GM12873 (cell line): Measurements from ENCODE around the gene ELAVL1.

Experiments
- TF ChIP-seq, protein P1 (sequence below): IDR thresholded peaks from 2 replicates; pipeline ENCODE4 v1.5.1; 2012; ENCODE audit warnings: low read depth, mild to moderate bottlenecking, moderate library complexity, low read length, control low read depth; ENCODE audit not compliant: insufficient read depth; ENCODE audit errors: missing control alignments

ELAVL1 gene

DNA sequence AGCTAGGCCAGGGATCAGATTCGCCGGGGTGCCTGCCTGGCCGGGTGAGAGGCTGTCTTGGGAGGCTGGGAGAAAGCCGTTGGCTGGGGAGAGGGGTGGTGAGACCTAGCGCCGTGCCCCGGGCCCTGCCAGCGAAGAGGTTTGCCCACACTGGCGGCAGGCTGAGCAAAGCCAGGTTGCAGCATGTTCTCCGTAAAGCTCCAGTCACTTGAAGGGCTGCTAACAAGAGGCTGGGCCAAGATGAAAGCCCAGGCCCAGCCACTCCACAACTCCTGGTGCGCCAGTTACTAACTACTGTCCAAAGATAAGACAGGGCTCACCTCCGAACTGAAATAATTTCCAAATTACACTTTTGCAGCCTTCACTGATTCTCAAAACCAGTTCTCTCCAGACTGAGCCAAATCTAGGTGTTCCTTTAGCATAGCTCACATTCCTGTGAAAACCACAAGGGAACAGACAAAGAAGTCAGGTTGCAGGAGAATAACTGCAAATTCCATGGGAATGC lies 16.3 kb downstream of the ELAVL1 start:
- TF ChIP-seq, protein P1, sequence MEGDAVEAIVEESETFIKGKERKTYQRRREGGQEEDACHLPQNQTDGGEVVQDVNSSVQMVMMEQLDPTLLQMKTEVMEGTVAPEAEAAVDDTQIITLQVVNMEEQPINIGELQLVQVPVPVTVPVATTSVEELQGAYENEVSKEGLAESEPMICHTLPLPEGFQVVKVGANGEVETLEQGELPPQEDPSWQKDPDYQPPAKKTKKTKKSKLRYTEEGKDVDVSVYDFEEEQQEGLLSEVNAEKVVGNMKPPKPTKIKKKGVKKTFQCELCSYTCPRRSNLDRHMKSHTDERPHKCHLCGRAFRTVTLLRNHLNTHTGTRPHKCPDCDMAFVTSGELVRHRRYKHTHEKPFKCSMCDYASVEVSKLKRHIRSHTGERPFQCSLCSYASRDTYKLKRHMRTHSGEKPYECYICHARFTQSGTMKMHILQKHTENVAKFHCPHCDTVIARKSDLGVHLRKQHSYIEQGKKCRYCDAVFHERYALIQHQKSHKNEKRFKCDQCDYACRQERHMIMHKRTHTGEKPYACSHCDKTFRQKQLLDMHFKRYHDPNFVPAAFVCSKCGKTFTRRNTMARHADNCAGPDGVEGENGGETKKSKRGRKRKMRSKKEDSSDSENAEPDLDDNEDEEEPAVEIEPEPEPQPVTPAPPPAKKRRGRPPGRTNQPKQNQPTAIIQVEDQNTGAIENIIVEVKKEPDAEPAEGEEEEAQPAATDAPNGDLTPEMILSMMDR: no peak

DNA sequence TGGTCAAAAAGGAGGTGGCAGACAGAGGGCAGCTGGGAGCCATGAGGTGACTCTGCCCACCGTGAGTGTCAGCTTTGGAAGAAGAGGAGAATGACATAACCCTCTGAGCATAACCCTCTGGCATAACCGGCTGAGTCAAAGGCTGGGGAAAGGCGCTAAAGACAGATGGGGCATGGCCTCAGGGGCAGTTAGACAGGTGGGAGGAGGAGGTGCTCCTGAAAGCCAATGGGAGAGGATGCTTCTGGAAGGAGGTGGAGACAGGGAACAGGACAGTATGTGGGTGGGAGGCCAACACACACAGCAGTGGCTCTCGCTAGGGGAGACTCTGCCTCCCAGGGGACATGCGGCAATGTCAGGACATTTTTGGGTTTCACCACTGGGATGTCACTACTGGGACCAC lies 17.1 kb downstream of the ELAVL1 start:
- TF ChIP-seq, protein P1: no peak

DNA sequence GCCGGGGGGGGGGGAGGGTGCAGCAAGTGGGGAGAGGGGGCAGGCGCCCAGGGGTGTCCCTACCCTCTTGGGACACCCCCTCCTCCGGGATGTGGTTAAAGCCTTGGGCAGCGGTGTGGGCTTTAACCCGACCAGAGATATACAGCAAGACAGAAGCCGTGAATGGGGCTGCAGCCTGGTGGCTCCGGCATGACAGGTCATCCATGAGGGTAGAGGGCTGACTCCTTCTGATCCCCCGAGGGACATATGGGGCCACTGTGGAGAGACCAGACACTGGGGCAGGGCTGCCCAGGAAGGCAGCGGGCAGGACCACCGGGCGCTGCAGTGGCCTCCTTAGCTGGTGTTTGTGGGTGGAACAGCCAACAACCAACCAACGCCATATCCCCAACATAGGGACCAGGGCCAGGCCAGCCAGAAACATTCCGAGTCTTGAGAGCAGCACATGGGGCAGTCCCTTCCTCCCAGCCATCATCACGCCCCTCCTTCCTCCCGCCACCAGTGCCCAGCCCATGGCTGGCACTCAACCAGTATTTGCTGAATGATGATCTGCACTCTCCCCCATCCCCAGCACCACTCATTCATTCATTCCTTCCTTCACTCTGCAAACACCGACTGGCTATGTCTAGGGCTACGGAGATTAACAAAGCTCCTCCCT lies 18.2 kb downstream of the ELAVL1 start:
- TF ChIP-seq, protein P1: no peak

DNA sequence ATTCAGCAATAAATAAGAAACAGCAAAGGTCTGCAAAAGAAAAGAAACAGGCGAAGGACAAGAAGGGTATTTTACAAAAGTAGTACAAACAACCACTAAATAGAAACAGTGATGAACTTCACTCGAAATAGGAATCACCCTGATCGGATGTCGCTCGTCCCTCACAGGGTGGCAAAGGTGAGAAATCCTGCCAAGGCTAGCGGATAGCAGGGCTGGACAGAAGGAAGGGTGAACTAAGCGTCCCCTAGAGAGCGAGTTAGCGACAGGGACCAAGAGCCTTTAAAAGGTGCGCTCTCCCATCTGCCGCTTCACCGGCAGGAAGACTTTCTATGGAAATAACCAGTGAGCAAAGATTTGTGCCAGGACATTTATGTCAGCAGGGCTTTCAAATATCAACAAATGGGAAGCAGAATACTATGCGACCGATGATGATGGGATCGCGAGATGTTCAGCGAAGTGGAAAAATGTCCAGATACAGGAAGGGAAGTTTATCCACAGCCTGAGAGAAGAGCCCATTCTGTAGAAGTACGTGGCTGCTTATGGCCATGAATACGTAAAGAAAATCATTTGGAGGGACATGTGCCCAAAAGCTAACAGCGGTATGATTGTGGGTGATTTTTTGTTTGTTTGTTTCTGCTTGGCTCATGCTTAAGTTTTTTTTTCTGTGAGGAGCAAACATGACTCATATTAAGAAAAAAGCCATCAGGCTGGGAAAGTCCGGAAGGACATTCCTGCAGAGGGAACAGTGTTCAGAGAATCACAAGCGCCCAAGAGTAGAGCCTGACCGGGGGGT lies 18.9 kb downstream of the ELAVL1 start:
- TF ChIP-seq, protein P1: no peak

DNA sequence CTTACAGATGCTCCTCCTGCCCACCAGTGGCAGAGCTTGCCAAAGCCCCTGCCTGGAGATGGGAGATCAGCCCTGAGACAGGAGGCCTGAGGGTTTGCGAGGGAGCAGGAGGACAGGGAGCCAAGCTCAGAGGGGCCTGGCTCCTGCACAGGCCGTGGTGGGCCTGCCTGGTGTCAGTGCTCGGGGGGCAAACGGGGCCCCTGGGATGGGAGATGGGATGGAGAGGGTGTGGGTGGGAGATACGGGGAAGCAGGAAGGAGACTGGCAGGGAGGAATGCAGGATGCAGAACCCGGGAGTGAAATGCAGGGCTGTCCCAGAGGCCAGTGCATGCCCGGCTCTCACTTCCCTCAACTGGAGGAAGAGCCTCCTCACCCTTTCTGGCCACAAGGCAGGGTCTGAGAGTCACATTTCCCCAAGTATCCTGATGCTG lies 19.9 kb downstream of the ELAVL1 start:
- TF ChIP-seq, protein P1: no peak

DNA sequence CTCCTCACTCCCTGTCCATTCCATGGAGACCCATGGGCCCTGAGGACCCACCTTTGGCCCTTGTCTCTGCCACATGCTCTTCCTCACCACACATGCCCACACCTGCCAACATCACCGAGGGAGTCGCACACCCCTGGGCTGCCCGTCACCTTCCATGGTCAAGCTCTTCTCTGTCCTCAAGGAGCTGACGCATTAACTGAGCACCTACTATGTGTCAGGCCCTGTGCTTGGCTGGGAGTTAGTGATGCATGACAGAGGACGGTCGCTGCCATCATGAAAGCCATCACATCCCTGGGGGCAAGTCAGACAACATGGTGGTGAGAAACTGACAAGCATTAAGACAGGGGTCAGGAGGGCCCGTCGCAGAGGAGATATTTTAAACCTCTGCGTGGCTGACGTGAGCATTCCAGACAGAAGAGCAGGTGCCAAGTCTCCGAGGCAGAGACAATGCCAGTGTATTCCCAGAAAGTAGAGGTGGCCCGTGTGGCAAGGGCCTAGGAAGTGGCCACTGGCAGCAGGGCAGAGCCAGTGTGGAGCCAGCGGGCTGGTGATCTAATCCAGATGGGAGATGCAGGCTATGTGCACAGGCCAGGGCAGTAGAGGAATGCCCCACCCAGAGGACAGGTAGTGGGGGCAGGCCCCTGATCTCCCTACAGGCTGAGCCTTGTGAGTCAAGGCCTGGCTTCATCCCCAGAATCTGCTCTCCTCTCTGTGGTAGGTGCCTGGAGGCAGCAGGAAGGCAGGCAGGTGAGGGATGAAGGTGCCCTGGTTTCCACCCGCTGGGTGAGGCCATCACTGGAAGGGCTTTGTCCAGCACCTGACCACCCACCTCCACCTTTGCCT lies 21.2 kb downstream of the ELAVL1 start:
- TF ChIP-seq, protein P1: no peak

DNA sequence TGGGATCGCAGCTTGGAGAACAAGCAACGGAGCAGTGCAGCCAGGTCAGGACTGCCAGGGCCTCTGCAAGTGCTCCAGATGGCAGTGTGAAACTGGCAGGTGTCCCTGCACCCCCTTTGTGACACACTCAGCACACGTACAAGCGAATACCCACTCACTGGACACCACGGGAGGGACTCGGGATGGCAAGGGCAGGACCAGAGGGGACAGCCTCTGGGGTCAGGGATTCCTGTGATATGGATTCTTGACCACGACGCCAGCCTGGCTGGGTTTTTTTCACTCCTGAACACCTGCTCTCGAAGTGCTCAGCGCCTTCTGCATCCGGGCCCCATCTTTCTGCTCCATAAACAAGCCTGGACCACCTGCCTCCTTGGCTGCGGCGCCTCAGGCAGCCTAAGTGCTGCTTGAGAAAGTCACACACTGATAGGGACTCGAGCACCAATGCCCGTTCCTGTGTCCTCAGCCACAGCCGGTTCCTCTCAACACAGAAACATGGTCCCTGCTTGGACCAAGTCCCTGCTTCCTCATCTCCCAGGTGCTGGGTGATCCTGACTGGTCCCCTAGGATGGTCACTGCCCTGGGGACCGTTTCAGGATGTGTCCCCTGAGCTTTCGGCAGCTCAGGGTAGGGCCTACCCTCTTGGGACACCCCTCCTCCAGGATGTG lies 22.0 kb downstream of the ELAVL1 start:
- TF ChIP-seq, protein P1: no peak
